CD14-positive monocyte (primary cell): ENCODE results near the gene RALB. TPM values are rescaled to one million over a fixed set of nuclear protein-coding genes. Genes with fewer than 3 reads are reported as not detected.

Experiments used
- DNase-seq, 3 donors: peaks; one replicate each; pipeline ENCODE4 v3.0.0-alpha.2; 2011 to 2022
- H2AFZ ChIP-seq: 2 replicates; pipeline ENCODE4 v1.6.0; 2012; ENCODE audit warnings: mild to moderate bottlenecking, low read depth, low read length, inconsistent platforms; ENCODE audit not compliant: insufficient read depth, poor library complexity, severe bottlenecking
- H3K27ac ChIP-seq, 2 donors: 1 replicate in 1 of 2; 2 replicates in 1 of 2; pipeline ENCODE4 v1.5.1; 2012 to 2013; ENCODE audit warnings: low read length in 2 of 2, control low read depth in 1 of 2, inconsistent platforms in 1 of 2, low read depth in 1 of 2, mild to moderate bottlenecking in 1 of 2
- H3K27me3 ChIP-seq, 2 donors: one replicate each; pipeline versions ENCODE4 v1.6.0 to v1.6.1; 2011 to 2013; ENCODE audit warnings: low read length in 2 of 2; ENCODE audit not compliant: control insufficient read depth in 2 of 2, insufficient read depth in 2 of 2
- H3K36me3 ChIP-seq, 2 donors: replicated peaks in 1 of 2; 1 replicate in 1 of 2; 2 replicates in 1 of 2; pipeline versions ENCODE4 v1.5.1 to v1.6.1; 2012 to 2013; ENCODE audit warnings: low read length in 2 of 2, control low read depth in 1 of 2, inconsistent platforms in 1 of 2, mild to moderate bottlenecking in 1 of 2; ENCODE audit not compliant: insufficient read depth in 2 of 2, control insufficient read depth in 1 of 2
- H3K4me1 ChIP-seq, 2 donors: 1 replicate in 1 of 2; 2 replicates in 1 of 2; pipeline versions ENCODE4 v1.5.1 to v1.6.1; 2012 to 2013; ENCODE audit warnings: low read length in 2 of 2, control low read depth in 1 of 2, inconsistent platforms in 1 of 2, mild to moderate bottlenecking in 1 of 2, moderate library complexity in 1 of 2; ENCODE audit not compliant: insufficient read depth in 2 of 2, control insufficient read depth in 1 of 2
- H3K4me2 ChIP-seq: replicated peaks from 2 replicates; pipeline ENCODE3; 2012; ENCODE audit warnings: low read length, moderate library complexity, mild to moderate bottlenecking; ENCODE audit not compliant: poor library complexity, severe bottlenecking; ENCODE audit errors: extremely low read depth
- H3K4me3 ChIP-seq, 3 experiments: fragments of 200-600 bp in 1 of 3; sonication (generic) in 1 of 3; replicated peaks in 1 of 3; 1 replicate in 2 of 3; 2 replicates in 1 of 3; pipeline ENCODE4 v1.5.1; 2011 to 2013; ENCODE audit warnings: low read length in 3 of 3, mild to moderate bottlenecking in 3 of 3, control low read depth in 2 of 3, low read depth in 2 of 3, inconsistent platforms in 1 of 3, moderate library complexity in 1 of 3
- H3K79me2 ChIP-seq: 2 replicates; pipeline ENCODE4 v1.6.0; 2012; ENCODE audit warnings: mild to moderate bottlenecking, control low read depth, inconsistent platforms, low read length, moderate library complexity; ENCODE audit not compliant: insufficient read depth
- H3K9ac ChIP-seq: 2 replicates; pipeline ENCODE4 v1.6.0; 2017; ENCODE audit warnings: low read length, mild to moderate bottlenecking; ENCODE audit not compliant: insufficient read depth, poor library complexity, severe bottlenecking
- H3K9me3 ChIP-seq, 2 donors: replicated peaks in 1 of 2; 1 replicate in 1 of 2; 2 replicates in 1 of 2; pipeline versions ENCODE4 v1.5.1 to v1.6.1; 2012 to 2013; ENCODE audit warnings: low read length in 2 of 2, control low read depth in 1 of 2; ENCODE audit not compliant: control insufficient read depth in 1 of 2, insufficient read depth in 1 of 2
- H4K20me1 ChIP-seq: 2 replicates; pipeline ENCODE4 v1.6.0; 2012; ENCODE audit warnings: mild to moderate bottlenecking, low read length, control low read depth, moderate library complexity; ENCODE audit not compliant: insufficient read depth
- H3K27ac Mint-ChIP-seq, 7 donors: one replicate each; pipeline ENCODE4 v1.8.0; 2020; ENCODE audit warnings: mild to moderate bottlenecking in 7 of 7, mixed read lengths in 7 of 7, moderate library complexity in 6 of 7, inconsistent platforms in 2 of 7
- H3K27me3 Mint-ChIP-seq, 3 donors: one replicate each; pipeline ENCODE4 v1.8.0; 2021 to 2022; ENCODE audit warnings: low read depth in 3 of 3, mild to moderate bottlenecking in 3 of 3, mixed read lengths in 3 of 3, moderate library complexity in 3 of 3, inconsistent platforms in 1 of 3
- H3K36me3 Mint-ChIP-seq, 2 donors: one replicate each; pipeline ENCODE4 v1.8.0; 2020; ENCODE audit warnings: mixed read lengths in 2 of 2, inconsistent platforms in 1 of 2, mild to moderate bottlenecking in 1 of 2
- H3K4me1 Mint-ChIP-seq: one replicate; pipeline ENCODE4 v1.8.0; 2020; ENCODE audit warnings: mild to moderate bottlenecking, mixed read lengths
- H3K4me3 Mint-ChIP-seq, 2 donors: one replicate each; pipeline ENCODE4 v1.8.0; 2020; ENCODE audit warnings: mild to moderate bottlenecking in 2 of 2, mixed read lengths in 2 of 2, moderate library complexity in 1 of 2
- H3K9me3 Mint-ChIP-seq, 7 donors: one replicate each; pipeline ENCODE4 v1.8.0; 2020 to 2022; ENCODE audit warnings: mixed read lengths in 7 of 7, mild to moderate bottlenecking in 6 of 7, moderate library complexity in 6 of 7, inconsistent platforms in 2 of 7
- WGBS: methylation state at CpG from one replicate; pipeline ENCODE4 v1.1.5; 2013; ENCODE audit warnings: missing lambda C conversion rate; ENCODE audit not compliant: insufficient coverage; 5-methylcytosine and 5-hydroxymethylcytosine counted together
- intact Hi-C, 2 donors: fragments of 100-400 bp; cut with micrococcal nuclease; formaldehyde crosslinking; loops; one replicate each; pipeline versions ENCODE4 v1.15.0 to v1.15.1; 2023
- polyA plus RNA-seq, 3 donors: library from polyadenylated mRNA; depleted of rRNA in 1 of 3; unstranded in 2 of 3; stranded (reverse) in 1 of 3; fragments of 300-500 nt in 2 of 3; fragments of >200 nt in 1 of 3; fragmentation: Illumina TruSeq in 2 of 3; gene quantifications; 1 replicate in 2 of 3; 2 replicates in 1 of 3; pipeline ENCODE4 v1.2.3, GENCODE V29; 2012 to 2021
- TF ChIP-seq, protein P1 (sequence below): fragments of 200-600 bp; IDR thresholded peaks from one replicate; pipeline ENCODE4 v1.8.0; 2022; ENCODE audit warnings: antibody characterized with exemption, mild to moderate bottlenecking

Gene RALB
- polyA plus RNA-seq, 3 donors, result 57.2 to 163 (median 139) TPM

DNA sequence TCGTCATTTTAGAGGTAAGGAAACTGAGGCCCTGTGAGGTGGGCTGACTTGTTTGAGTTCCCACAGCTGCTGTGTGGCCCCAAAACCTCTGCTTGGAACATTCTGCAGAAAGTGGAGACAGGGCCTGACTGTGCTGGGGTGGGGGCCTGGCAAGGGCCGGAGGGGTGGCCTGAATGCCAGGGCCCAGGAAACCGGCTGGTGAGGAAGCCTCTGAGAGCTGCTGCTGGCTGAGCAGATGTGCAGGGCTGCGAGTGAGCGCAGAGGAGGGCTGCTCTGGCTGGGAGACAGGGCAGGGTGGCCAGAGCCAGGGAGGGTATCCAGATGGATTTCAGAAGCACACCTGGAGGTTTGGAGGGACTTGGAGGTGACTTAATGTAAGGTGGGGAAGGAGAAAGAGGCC is 63.4 kb downstream of the RALB start:
- 100% methylated on average over 4 of the region's 5 CpGs for WGBS
- Histone ChIP-seq H3K4me3 (no peak overlapping the region), H3K4me1 (peaks cover 6 to 9% of the 10 kb centered on the region in 2 donors), H3K79me2 (no peaks in the 10 kb centered on the region), H3K36me3 (no peaks in the 10 kb centered on the region), H3K4me2 (no peak overlapping the region), H3K27me3 (peaks cover 0 to 8% of the 10 kb centered on the region in 2 donors), H2AFZ (no peak overlapping the region), H4K20me1 (no peaks in the 10 kb centered on the region), H3K9me3 (no peaks in the 10 kb centered on the region), H3K9ac (no peak overlapping the region), H3K27ac (no peak overlapping the region)
- intact Hi-C loops, result loop anchor here in 1 of 2 donors (10.0 kb wide), 2 partner anchors 91 to 611 kb away; partner anchors contain the start of gene TMEM185B
- peaks cover 23% of the 10 kb centered on the region for H3K4me1 Mint-ChIP-seq
- peaks cover 0 to 2% (median 0%) of the 10 kb centered on the region in 7 donors for H3K9me3 Mint-ChIP-seq
- TF ChIP-seq, protein P1, sequence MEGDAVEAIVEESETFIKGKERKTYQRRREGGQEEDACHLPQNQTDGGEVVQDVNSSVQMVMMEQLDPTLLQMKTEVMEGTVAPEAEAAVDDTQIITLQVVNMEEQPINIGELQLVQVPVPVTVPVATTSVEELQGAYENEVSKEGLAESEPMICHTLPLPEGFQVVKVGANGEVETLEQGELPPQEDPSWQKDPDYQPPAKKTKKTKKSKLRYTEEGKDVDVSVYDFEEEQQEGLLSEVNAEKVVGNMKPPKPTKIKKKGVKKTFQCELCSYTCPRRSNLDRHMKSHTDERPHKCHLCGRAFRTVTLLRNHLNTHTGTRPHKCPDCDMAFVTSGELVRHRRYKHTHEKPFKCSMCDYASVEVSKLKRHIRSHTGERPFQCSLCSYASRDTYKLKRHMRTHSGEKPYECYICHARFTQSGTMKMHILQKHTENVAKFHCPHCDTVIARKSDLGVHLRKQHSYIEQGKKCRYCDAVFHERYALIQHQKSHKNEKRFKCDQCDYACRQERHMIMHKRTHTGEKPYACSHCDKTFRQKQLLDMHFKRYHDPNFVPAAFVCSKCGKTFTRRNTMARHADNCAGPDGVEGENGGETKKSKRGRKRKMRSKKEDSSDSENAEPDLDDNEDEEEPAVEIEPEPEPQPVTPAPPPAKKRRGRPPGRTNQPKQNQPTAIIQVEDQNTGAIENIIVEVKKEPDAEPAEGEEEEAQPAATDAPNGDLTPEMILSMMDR, result no peak
- H3K27ac Mint-ChIP-seq, result no peak overlapping the region
- no peaks in the 10 kb centered on the region for H3K36me3 Mint-ChIP-seq
- H3K27me3 Mint-ChIP-seq, result peaks cover 19 to 28% (median 21%) of the 10 kb centered on the region in 3 donors
- DNase-seq, result no peak
- no peak overlapping the region for H3K4me3 Mint-ChIP-seq

DNA sequence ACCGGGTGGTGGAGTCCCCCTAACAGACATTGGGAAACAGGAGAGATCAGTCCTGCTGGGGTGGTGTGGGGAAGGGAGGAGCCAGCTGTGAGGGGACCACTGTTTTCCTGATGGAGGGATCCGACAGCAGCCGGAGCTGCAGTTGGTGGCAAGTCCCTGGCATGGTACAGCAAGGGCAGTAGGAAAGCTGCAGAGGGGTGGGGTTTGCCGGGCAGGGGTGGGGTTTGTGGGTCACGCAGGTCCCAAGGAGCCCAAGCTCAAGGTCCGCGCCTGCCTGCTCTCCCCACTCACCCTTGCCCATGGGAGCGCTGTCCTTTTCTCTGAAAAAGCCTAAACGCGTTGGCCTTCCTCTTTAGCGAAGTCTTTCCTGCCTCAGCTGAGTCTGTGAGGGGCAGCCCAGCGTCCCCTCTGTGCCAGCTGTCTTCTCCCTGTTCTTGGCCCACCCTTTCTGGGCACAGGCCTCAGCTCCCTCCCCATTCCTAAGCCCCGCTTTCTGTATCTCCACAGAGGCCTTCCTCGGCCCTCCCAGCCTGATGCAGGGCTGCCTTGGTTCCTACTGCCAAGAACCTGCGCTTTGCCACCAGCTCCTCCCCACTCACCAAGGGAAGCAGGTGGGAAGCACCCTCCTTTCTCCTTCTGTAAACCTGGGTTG is 64.0 kb downstream of the RALB start:
- peaks cover 0 to 8% of the 10 kb centered on the region in 2 donors for H3K27me3 ChIP-seq
- Mint-ChIP-seq H3K36me3 (no peaks in the 10 kb centered on the region), H3K4me3 (no peak overlapping the region), H3K27ac (peak overlapping the region in 1 of 7 donors; percentile 64), H3K9me3 (peaks cover 0 to 2% (median 0%) of the 10 kb centered on the region in 7 donors), H3K27me3 (peaks cover 21 to 28% (median 22%) of the 10 kb centered on the region in 3 donors), H3K4me1 (peaks cover 24% of the 10 kb centered on the region)
- WGBS, result 89% methylated on average over 6 of the region's 15 CpGs
- no peaks in the 10 kb centered on the region for H4K20me1 ChIP-seq
- no peak overlapping the region for H3K9ac ChIP-seq
- H3K4me2 ChIP-seq, result no peak overlapping the region
- H3K9me3 ChIP-seq, result no peaks in the 10 kb centered on the region
- no peak overlapping the region for H2AFZ ChIP-seq
- DNase-seq, result no peak
- no peaks in the 10 kb centered on the region for H3K36me3 ChIP-seq
- intact Hi-C loops, result loop anchor here in 1 of 2 donors (10.0 kb wide), 2 partner anchors 92 to 612 kb away; partner anchors contain the start of gene TMEM185B
- H3K4me3 ChIP-seq, result no peak overlapping the region
- H3K4me1 ChIP-seq, result peaks cover 6 to 9% of the 10 kb centered on the region in 2 donors
- H3K79me2 ChIP-seq, result no peaks in the 10 kb centered on the region
- no peak overlapping the region for H3K27ac ChIP-seq
- TF ChIP-seq, protein P1, result no peak
